ENCODE measurements around the gene CLASRP. TPM values are rescaled to one million over a fixed set of nuclear protein-coding genes. Genes with fewer than 3 reads are reported as not detected.

Gene CLASRP
- total RNA-seq, 2 donors from 2014 or later = 48.6 to 58.5 TPM

GRCh38 chr19:45016388-45017314 is 22.2 kb upstream of the CLASRP start:
- no peak for DNase-seq (ENCODE audit: low spot score)
- intact Hi-C loops (cut with DNase I) = no loop called here

DNA sequence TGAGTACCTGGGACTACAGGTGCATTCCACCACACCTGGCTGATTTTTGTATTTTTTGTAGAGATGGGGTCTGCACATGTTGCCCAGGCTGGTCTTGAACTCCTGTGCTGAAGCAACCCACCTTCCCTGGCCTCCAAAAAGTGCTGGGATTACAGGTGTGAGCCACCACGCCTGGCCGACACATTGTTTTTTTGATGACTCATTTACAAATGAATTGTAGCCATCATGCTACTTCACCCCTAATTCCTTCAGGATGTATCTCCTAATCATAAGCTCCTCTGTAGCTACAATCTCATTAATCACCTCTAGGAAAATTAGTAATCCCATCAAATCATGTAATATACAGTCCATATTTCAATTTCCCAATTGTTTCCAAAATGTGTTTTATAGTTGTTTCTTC is 19.7 kb upstream of the CLASRP start:
- intact Hi-C loops (cut with DNase I) = no loop called here
- DNase-seq (ENCODE audit: low spot score) = no peak

- intact Hi-C loops (cut with DNase I) = no loop called here
Measured at GRCh38 chr19:45020071-45020470, 18.8 kb upstream of the CLASRP start.

DNA sequence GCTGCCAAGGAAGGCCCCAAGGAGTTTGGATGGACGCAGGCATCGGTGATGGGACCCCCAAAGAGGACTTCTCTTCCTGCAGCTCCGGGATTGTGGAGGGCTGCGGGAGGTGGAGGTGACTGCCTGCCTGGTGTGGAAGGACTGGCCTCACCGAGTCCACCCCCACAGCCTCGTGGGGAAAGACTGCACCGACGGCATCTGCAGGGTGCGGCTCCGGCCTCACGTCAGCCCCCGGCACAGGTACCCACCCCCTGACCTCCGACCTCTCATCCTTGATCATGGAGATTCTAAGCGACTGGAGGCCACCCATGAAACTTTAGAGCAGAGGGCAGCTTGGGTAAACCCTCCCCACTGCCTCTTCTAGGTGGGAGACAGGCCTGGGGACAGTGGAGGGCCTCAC is 16.9 kb upstream of the CLASRP start:
- no peak for DNase-seq (ENCODE audit: low spot score)
- intact Hi-C loops (cut with DNase I) = loop anchor here in 1 of 2 donors (1.0 kb wide), 1 partner anchor 30 kb away; no protein-coding TSS in a partner anchor

More at GRCh38 chr19:45020071-45020470, 18.8 kb upstream of the CLASRP start:
- no peak for DNase-seq (ENCODE audit: low spot score)

DNA sequence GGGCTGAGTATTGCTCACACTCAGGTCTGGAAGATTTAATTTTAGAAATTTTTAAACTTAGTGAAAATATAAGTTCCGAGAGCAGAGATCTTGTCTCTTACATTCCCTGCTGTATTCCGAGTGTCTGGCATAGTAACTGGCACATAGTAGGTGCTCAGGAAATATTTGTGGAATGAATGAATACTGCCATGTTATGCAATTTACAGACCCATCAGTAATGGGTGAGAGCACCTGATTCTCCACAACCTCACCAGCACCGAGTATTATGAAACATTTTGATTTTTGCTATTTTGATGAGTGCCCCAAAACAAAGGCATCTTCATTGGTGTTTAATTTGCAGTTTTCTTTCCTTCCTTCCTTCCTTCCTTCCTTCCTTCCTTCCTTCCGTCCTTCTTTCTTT is 15.8 kb upstream of the CLASRP start:
- intact Hi-C loops (cut with DNase I) = no loop called here
- DNase-seq (ENCODE audit: low spot score) = no peak

GRCh38 chr19:45025264-45025663 is 13.6 kb upstream of the CLASRP start:
- intact Hi-C loops (cut with DNase I) = no loop called here
- no peak for DNase-seq (ENCODE audit: low spot score)

- intact Hi-C loops (cut with DNase I) = no loop called here
- no peak for DNase-seq (ENCODE audit: low spot score)
Measured at GRCh38 chr19:45027371-45027770, 11.5 kb upstream of the CLASRP start.

- intact Hi-C loops (cut with DNase I) = loop anchor here in 1 of 2 donors (5.0 to 10.0 kb wide), 2 partner anchors 371 to 984 kb away; no protein-coding TSS in a partner anchor
- no peak for DNase-seq (ENCODE audit: low spot score)
Measured at GRCh38 chr19:45030825-45031224, 8.0 kb upstream of the CLASRP start.

- DNase-seq (ENCODE audit: low spot score) = no peak
- intact Hi-C loops (cut with DNase I) = loop anchor here in 1 of 2 donors (5.0 to 10.0 kb wide), 2 partner anchors 370 to 982 kb away; no protein-coding TSS in a partner anchor
Measured at GRCh38 chr19:45032421-45032820, 6.4 kb upstream of the CLASRP start.

- intact Hi-C loops (cut with DNase I) = loop anchor here in 1 of 2 donors (10.0 kb wide), 1 partner anchor 979 kb away; no protein-coding TSS in a partner anchor
- no peak for DNase-seq (ENCODE audit: low spot score)
Measured at GRCh38 chr19:45035755-45036154, 3.1 kb upstream of the CLASRP start.

- intact Hi-C loops (cut with DNase I) = loop anchor here in 1 of 2 donors (10.0 kb wide), 1 partner anchor 977 kb away; no protein-coding TSS in a partner anchor
- DNase-seq (ENCODE audit: low spot score) = no peak
Measured at GRCh38 chr19:45037393-45038169, 1.3 kb upstream of the CLASRP start.

DNA sequence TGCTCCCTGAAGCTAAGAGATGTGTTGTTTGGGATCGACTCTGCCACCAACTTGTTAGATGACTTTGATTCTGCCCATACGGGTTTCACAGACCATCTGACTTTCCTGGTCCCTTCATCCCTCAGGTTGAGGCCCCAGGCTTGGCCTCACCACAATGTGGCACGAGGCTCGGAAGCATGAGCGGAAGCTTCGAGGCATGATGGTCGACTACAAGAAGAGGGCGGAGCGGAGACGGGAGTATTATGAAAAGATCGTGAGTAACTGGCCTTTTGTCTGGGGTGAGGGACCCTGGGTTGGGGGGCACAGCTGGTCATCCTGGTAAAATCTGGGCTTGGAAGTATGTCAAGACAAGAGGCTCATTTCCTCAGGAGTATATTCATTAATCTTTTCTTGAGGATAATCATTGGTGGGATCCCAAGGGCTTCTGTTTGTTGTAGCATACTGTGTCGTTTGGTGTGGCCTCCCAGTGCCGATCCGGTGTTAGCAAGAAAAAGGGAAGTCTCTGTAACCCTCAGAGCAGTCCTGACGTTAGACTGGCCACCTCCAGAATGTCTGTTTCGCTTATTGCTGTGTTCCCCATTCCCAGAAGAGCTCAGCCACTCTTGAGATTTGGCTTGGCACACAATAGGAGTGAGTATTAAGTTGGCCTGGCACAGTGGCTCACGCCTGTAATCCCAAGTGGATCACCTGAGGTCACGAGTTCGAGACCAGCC is 1.4 kb downstream of the CLASRP start:
- intact Hi-C loops (cut with DNase I) = no loop called here
- DNase-seq (ENCODE audit: low spot score) = no peak

- DNase-seq (ENCODE audit: low spot score) = no peak
- intact Hi-C loops (cut with DNase I) = no loop called here
Measured at GRCh38 chr19:45041125-45041524, 2.3 kb downstream of the CLASRP start.

- intact Hi-C loops (cut with DNase I) = no loop called here
- no peak for DNase-seq (ENCODE audit: low spot score)
Measured at GRCh38 chr19:45045671-45046353, 7.0 kb downstream of the CLASRP start.

- no peak for DNase-seq (ENCODE audit: low spot score)
- intact Hi-C loops (cut with DNase I) = no loop called here
Measured at GRCh38 chr19:45046355-45046754, 7.5 kb downstream of the CLASRP start.

DNA sequence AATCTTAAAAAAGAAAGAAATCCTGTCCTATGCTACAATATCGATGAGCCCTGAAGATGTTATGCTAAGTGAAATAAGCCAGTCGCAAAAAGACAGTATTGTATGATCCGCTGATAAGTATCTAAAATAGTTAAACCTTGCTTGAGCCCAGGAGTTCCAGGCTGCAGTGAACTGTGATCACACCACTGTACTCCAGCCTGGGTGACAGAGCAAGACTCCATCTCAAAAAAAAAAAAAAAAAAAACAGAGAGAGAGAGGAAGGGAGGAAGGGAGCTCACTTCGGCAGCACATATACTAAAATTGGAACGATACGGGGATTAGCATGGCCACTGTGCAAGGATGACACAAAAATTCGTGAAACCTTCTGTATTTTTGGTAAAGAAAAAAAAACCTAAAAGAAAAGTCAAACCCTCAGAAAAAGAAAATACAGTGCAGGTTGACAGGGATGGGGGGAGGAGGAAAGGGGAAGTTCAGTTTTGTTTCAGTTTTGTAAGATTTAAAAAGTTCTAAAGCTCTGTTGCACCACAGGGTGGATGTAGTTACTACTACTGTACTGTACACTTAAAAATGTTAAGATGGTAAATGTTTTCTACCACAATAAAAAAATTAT is 8.4 kb downstream of the CLASRP start:
- no peak for DNase-seq (ENCODE audit: low spot score)
- intact Hi-C loops (cut with DNase I) = no loop called here

DNA sequence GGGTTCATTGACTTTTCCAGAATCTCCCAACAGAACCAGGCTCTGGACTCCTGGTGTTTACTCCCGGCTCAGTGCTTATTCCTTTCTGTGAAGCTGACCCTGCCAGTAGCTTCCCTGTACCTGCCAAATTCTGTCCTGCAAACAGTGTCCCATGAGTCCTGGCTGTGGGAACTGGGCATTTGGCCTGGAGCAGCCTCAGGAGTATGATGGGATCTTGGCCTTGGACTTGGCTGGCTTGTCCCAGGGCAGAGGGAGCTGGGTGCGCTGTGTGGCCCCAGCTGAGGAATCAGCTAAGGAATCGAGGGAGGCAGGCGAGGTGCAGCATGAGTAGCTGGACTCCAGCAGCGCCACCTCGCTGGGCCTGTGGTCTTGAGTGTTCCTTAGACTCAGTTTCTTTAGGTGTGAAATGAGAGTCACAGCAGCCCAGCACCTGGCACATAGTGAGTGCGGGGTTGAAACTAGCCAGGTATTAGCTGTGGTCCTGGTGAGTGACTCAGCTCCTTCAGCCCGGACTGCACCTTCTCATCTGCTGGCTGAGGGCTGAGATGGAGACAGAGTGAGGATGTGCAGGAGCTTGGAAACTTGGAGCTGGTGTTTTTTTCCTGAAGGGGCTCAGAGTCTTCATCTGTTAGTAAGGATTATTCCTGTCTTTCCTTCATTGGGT is 10.4 kb downstream of the CLASRP start:
- no peak for DNase-seq (ENCODE audit: low spot score)
- intact Hi-C loops (cut with DNase I) = no loop called here

- intact Hi-C loops (cut with DNase I) = no loop called here
- DNase-seq (ENCODE audit: low spot score) = no peak
Measured at GRCh38 chr19:45050036-45050435, 11.2 kb downstream of the CLASRP start.
